Measurements from ENCODE around the gene R3HCC1L. TPM values are rescaled to one million over a fixed set of nuclear protein-coding genes. Genes with fewer than 3 reads are reported as not detected.

R3HCC1L gene
- total and polyA plus RNA-seq, 2 donors: 14.7 to 20.4 TPM

DNA sequence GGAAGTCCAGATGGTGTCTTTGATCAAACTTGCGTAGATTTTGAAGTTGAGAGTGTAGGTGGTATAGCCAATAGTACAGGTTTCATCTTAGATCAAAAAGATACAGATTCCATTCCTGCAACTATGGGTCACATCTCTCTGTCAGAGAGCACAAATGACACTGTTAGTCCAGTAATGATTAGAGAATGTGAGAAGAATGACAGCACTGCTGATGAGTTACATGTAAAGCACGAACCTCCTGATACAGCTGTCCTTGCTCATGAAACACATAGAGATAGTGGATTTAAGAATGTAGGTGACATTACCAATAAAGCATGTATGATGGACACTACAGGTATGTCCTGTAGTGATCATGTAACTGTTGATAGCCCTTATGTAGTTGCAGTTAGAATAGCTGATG, 74.5 kb downstream of the R3HCC1L start:
- Histone ChIP-seq H3K36me3 (ENCODE audit: control insufficient read depth in 2 of 2, insufficient read depth in 2 of 2, low read length in 1 of 2) (peaks cover 14 to 18% of the 10 kb centered on the region in 2 donors), H3K4me1 (ENCODE audit: control insufficient read depth in 2 of 2, insufficient read depth in 2 of 2, low read length in 2 of 2) (no peaks in the 10 kb centered on the region), H3K9me3 (ENCODE audit: control insufficient read depth in 2 of 2, insufficient read depth in 1 of 2, low read length in 1 of 2) (no peaks in the 10 kb centered on the region), H3K4me3 (ENCODE audit: low read length in 2 of 2) (no peak overlapping the region), H3K27ac (ENCODE audit: low read depth in 1 of 2, low read length in 1 of 2) (no peak overlapping the region), H3K27me3 (ENCODE audit: control insufficient read depth in 2 of 2, insufficient read depth in 1 of 2, low read length in 1 of 2) (no peaks in the 10 kb centered on the region)
- no peak for DNase-seq (ENCODE audit: low read depth in 6 of 9, low spot score in 9 of 9)
- WGBS: 94% methylated on average over 2 of the region's 2 CpGs

- Histone ChIP-seq H3K4me3 (ENCODE audit: low read length in 2 of 2) (no peak overlapping the region), H3K27me3 (ENCODE audit: control insufficient read depth in 2 of 2, insufficient read depth in 1 of 2, low read length in 1 of 2) (no peaks in the 10 kb centered on the region), H3K36me3 (ENCODE audit: control insufficient read depth in 2 of 2, insufficient read depth in 2 of 2, low read length in 1 of 2) (peaks cover 14 to 18% of the 10 kb centered on the region in 2 donors), H3K9me3 (ENCODE audit: control insufficient read depth in 2 of 2, insufficient read depth in 1 of 2, low read length in 1 of 2) (no peaks in the 10 kb centered on the region), H3K4me1 (ENCODE audit: control insufficient read depth in 2 of 2, insufficient read depth in 2 of 2, low read length in 2 of 2) (no peaks in the 10 kb centered on the region), H3K27ac (ENCODE audit: low read depth in 1 of 2, low read length in 1 of 2) (no peak overlapping the region)
- DNase-seq (ENCODE audit: low read depth in 6 of 9, low spot score in 9 of 9): no peak
- 97% methylated on average over 4 of the region's 4 CpGs for WGBS
These were observed 75.0 kb downstream of the R3HCC1L start for GRCh38 chr10:98209441-98209840.

DNA sequence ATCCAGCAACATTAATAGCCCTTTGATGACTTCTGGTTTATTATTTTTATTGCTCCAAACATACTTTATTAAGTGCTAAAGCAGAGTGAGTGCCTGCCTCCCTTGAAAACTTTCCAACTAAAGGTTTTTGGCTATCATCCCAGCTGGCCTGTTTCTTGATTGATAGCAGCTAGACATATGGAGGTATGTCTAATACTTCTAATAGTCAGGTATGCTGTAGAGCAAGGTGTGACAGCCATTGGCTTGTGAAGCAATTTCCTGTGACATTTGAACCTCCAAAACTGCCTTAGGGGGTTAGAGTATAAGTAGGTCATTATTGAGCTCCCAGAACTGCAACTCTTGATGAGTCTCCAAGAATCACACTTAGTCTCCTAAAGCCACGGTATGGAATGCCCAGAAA, 77.7 kb downstream of the R3HCC1L start:
- Histone ChIP-seq H3K27me3 (ENCODE audit: control insufficient read depth in 2 of 2, insufficient read depth in 1 of 2, low read length in 1 of 2) (no peaks in the 10 kb centered on the region), H3K36me3 (ENCODE audit: control insufficient read depth in 2 of 2, insufficient read depth in 2 of 2, low read length in 1 of 2) (peaks cover 14 to 18% of the 10 kb centered on the region in 2 donors), H3K27ac (ENCODE audit: low read depth in 1 of 2, low read length in 1 of 2) (no peak overlapping the region), H3K9me3 (ENCODE audit: control insufficient read depth in 2 of 2, insufficient read depth in 1 of 2, low read length in 1 of 2) (no peaks in the 10 kb centered on the region), H3K4me3 (ENCODE audit: low read length in 2 of 2) (no peak overlapping the region), H3K4me1 (ENCODE audit: control insufficient read depth in 2 of 2, insufficient read depth in 2 of 2, low read length in 2 of 2) (no peaks in the 10 kb centered on the region)
- no peak for DNase-seq (ENCODE audit: low read depth in 6 of 9, low spot score in 9 of 9)
- WGBS: 98% methylated on average over 1 of the region's 1 CpG

DNA sequence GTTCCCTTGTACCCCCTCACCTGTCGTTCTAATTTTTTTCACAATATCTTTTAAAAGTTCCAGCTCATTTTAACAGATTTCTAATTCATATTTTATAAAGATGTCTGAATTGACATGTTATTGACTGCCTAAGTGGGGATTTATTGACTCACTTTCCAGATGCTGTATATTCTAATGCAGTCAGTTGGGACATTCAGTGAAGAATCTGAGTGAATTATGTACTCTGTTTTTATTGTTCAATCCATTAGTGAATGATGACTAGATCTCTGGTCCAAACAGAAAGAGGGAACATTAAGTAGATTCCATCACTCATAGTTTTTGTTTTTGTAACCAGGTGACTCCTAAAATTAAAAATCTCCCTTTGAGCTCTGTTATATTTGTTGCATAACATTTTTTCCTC, 79.3 kb downstream of the R3HCC1L start:
- Histone ChIP-seq H3K9me3 (ENCODE audit: control insufficient read depth in 2 of 2, insufficient read depth in 1 of 2, low read length in 1 of 2) (peaks cover 0 to under 1% of the 10 kb centered on the region in 2 donors), H3K27ac (ENCODE audit: low read depth in 1 of 2, low read length in 1 of 2) (no peak overlapping the region), H3K27me3 (ENCODE audit: control insufficient read depth in 2 of 2, insufficient read depth in 1 of 2, low read length in 1 of 2) (no peaks in the 10 kb centered on the region), H3K36me3 (ENCODE audit: control insufficient read depth in 2 of 2, insufficient read depth in 2 of 2, low read length in 1 of 2) (peaks cover 4 to 11% of the 10 kb centered on the region in 2 donors), H3K4me3 (ENCODE audit: low read length in 2 of 2) (no peak overlapping the region), H3K4me1 (ENCODE audit: control insufficient read depth in 2 of 2, insufficient read depth in 2 of 2, low read length in 2 of 2) (no peaks in the 10 kb centered on the region)
- no peak for DNase-seq (ENCODE audit: low read depth in 6 of 9, low spot score in 9 of 9)
- WGBS: 98% methylated on average over 1 of the region's 1 CpG

GRCh38 chr10:98215373-98215772, 80.9 kb downstream of the R3HCC1L start:
- Histone ChIP-seq H3K27ac (ENCODE audit: low read depth in 1 of 2, low read length in 1 of 2) (no peak overlapping the region), H3K9me3 (ENCODE audit: control insufficient read depth in 2 of 2, insufficient read depth in 1 of 2, low read length in 1 of 2) (peaks cover 0 to 4% of the 10 kb centered on the region in 2 donors), H3K4me1 (ENCODE audit: control insufficient read depth in 2 of 2, insufficient read depth in 2 of 2, low read length in 2 of 2) (no peaks in the 10 kb centered on the region), H3K4me3 (ENCODE audit: low read length in 2 of 2) (no peak overlapping the region), H3K27me3 (ENCODE audit: control insufficient read depth in 2 of 2, insufficient read depth in 1 of 2, low read length in 1 of 2) (no peaks in the 10 kb centered on the region), H3K36me3 (ENCODE audit: control insufficient read depth in 2 of 2, insufficient read depth in 2 of 2, low read length in 1 of 2) (no peaks in the 10 kb centered on the region)
- DNase-seq (ENCODE audit: low read depth in 6 of 9, low spot score in 9 of 9): no peak
- 96% methylated on average over 2 of the region's 2 CpGs for WGBS

DNA sequence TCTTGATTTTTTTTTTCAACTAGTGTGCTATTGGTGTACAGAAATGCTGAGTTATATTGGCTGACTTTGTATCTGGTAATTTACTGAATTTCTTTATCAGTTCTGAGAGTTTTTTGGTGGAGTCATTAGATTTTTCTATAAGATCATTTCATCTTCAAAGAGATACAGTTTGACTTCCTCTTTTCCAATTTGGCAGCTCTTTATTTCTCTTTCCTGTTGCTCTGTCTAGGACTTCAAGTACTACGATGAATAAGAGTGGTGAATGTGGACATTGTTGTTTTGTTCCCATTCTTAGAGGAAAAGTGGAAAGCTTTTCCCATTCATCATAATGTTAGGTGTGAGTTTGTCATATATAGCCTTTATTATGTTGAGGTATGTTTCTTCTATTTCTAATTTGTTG, 83.3 kb downstream of the R3HCC1L start:
- H3K27me3 ChIP-seq (ENCODE audit: control insufficient read depth in 2 of 2, insufficient read depth in 1 of 2, low read length in 1 of 2): no peaks in the 10 kb centered on the region
- H3K9me3 ChIP-seq (ENCODE audit: control insufficient read depth in 2 of 2, insufficient read depth in 1 of 2, low read length in 1 of 2): peaks cover 0 to 4% of the 10 kb centered on the region in 2 donors
- no peak overlapping the region for H3K4me3 ChIP-seq (ENCODE audit: low read length in 2 of 2)
- 20% methylated on average over 1 of the region's 1 CpG for WGBS
- H3K27ac ChIP-seq (ENCODE audit: low read depth in 1 of 2, low read length in 1 of 2): no peak overlapping the region
- H3K36me3 ChIP-seq (ENCODE audit: control insufficient read depth in 2 of 2, insufficient read depth in 2 of 2, low read length in 1 of 2): no peaks in the 10 kb centered on the region
- H3K4me1 ChIP-seq (ENCODE audit: control insufficient read depth in 2 of 2, insufficient read depth in 2 of 2, low read length in 2 of 2): no peaks in the 10 kb centered on the region
- no peak for DNase-seq (ENCODE audit: low read depth in 6 of 9, low spot score in 9 of 9)

GRCh38 chr10:98223874-98224273, 89.4 kb downstream of the R3HCC1L start:
- Histone ChIP-seq H3K27me3 (ENCODE audit: control insufficient read depth in 2 of 2, insufficient read depth in 1 of 2, low read length in 1 of 2) (no peaks in the 10 kb centered on the region), H3K27ac (ENCODE audit: low read depth in 1 of 2, low read length in 1 of 2) (no peak overlapping the region), H3K36me3 (ENCODE audit: control insufficient read depth in 2 of 2, insufficient read depth in 2 of 2, low read length in 1 of 2) (no peaks in the 10 kb centered on the region), H3K4me1 (ENCODE audit: control insufficient read depth in 2 of 2, insufficient read depth in 2 of 2, low read length in 2 of 2) (no peaks in the 10 kb centered on the region), H3K9me3 (ENCODE audit: control insufficient read depth in 2 of 2, insufficient read depth in 1 of 2, low read length in 1 of 2) (peaks cover 0 to 2% of the 10 kb centered on the region in 2 donors), H3K4me3 (ENCODE audit: low read length in 2 of 2) (no peak overlapping the region)
- 99% methylated on average over 6 of the region's 6 CpGs for WGBS
- DNase-seq (ENCODE audit: low read depth in 6 of 9, low spot score in 9 of 9): no peak

- Histone ChIP-seq H3K4me1 (ENCODE audit: control insufficient read depth in 2 of 2, insufficient read depth in 2 of 2, low read length in 2 of 2) (no peaks in the 10 kb centered on the region), H3K27ac (ENCODE audit: low read depth in 1 of 2, low read length in 1 of 2) (no peak overlapping the region), H3K36me3 (ENCODE audit: control insufficient read depth in 2 of 2, insufficient read depth in 2 of 2, low read length in 1 of 2) (no peaks in the 10 kb centered on the region), H3K27me3 (ENCODE audit: control insufficient read depth in 2 of 2, insufficient read depth in 1 of 2, low read length in 1 of 2) (no peaks in the 10 kb centered on the region), H3K4me3 (ENCODE audit: low read length in 2 of 2) (no peak overlapping the region), H3K9me3 (ENCODE audit: control insufficient read depth in 2 of 2, insufficient read depth in 1 of 2, low read length in 1 of 2) (no peaks in the 10 kb centered on the region)
- 97% methylated on average over 2 of the region's 2 CpGs for WGBS
- no peak for DNase-seq (ENCODE audit: low read depth in 6 of 9, low spot score in 9 of 9)
These were observed 90.1 kb downstream of the R3HCC1L start for GRCh38 chr10:98224509-98224908.

GRCh38 chr10:98224996-98225395, 90.5 kb downstream of the R3HCC1L start:
- Histone ChIP-seq H3K36me3 (ENCODE audit: control insufficient read depth in 2 of 2, insufficient read depth in 2 of 2, low read length in 1 of 2) (no peaks in the 10 kb centered on the region), H3K4me3 (ENCODE audit: low read length in 2 of 2) (no peak overlapping the region)
- 98% methylated on average over 1 of the region's 1 CpG for WGBS

More at GRCh38 chr10:98224996-98225395, 90.5 kb downstream of the R3HCC1L start:
- no peaks in the 10 kb centered on the region for H3K27me3 ChIP-seq (ENCODE audit: control insufficient read depth in 2 of 2, insufficient read depth in 1 of 2, low read length in 1 of 2)
- H3K27ac ChIP-seq (ENCODE audit: low read depth in 1 of 2, low read length in 1 of 2): no peak overlapping the region
- no peaks in the 10 kb centered on the region for H3K4me1 ChIP-seq (ENCODE audit: control insufficient read depth in 2 of 2, insufficient read depth in 2 of 2, low read length in 2 of 2)
- H3K9me3 ChIP-seq (ENCODE audit: control insufficient read depth in 2 of 2, insufficient read depth in 1 of 2, low read length in 1 of 2): no peaks in the 10 kb centered on the region
- DNase-seq (ENCODE audit: low read depth in 6 of 9, low spot score in 9 of 9): no peak

Data from thymus (tissue), 11 donors.